ENCODE measurements around the gene CTBP2. TPM values are rescaled to one million over a fixed set of nuclear protein-coding genes. Genes with fewer than 3 reads are reported as not detected.

The CTBP2 gene
- total RNA-seq, 1 experiment from 2014 or later = 97.2 TPM

- H3K4me1 Mint-ChIP-seq (ENCODE audit: low read depth, unreplicated experiment) = no peaks in the 10 kb centered on the region
- DNase-seq = no peak
- POLR2A ChIA-PET = no interaction called here
- Histone ChIP-seq H3K27me3 (replicated peaks; ENCODE audit: control insufficient read depth, insufficient read depth, low read length) (no peaks in the 10 kb centered on the region), H3K9me3 (no peaks in the 10 kb centered on the region), H3K36me3 (ENCODE audit: control insufficient read depth, insufficient read depth, low read length) (no peaks in the 10 kb centered on the region), H3K4me3 (ENCODE audit: low read depth, low read length) (no peak overlapping the region), H3K4me1 (no peaks in the 10 kb centered on the region; the same call in 1 of the 2 replicates)
- no peak for TF ChIP-seq CTCF (IDR thresholded peaks at IDR 0.05; ENCODE audit: insufficient read depth in 1 of 2, low read depth in 1 of 2, low read length in 1 of 2, severe bottlenecking in 1 of 2, unreplicated experiment in 1 of 2)
- H3K27me3 Mint-ChIP-seq (ENCODE audit: insufficient read depth, unreplicated experiment) = no peaks in the 10 kb centered on the region
- H3K9me3 Mint-ChIP-seq (ENCODE audit: unreplicated experiment) = no peaks in the 10 kb centered on the region
- no peak overlapping the region for H3K4me3 Mint-ChIP-seq (ENCODE audit: unreplicated experiment)
- peaks cover 36% of the 10 kb centered on the region for H3K36me3 Mint-ChIP-seq (ENCODE audit: insufficient read depth, unreplicated experiment)
- no TSS peak for BruUV-seq (replicated peaks)
- intact Hi-C loops (cut with micrococcal nuclease; ENCODE audit: unreplicated experiment) = no loop called here
- CTCF ChIA-PET = no interaction called here
- no peak overlapping the region for H3K27ac Mint-ChIP-seq (ENCODE audit: unreplicated experiment)
These were observed 197.9 kb downstream of the CTBP2 start for GRCh38 chr10:124962421-124962820.

GRCh38 chr10:124961248-124961570 lies 199.2 kb downstream of the CTBP2 start:
- Histone ChIP-seq H3K36me3 (ENCODE audit: control insufficient read depth, insufficient read depth, low read length) (no peaks in the 10 kb centered on the region), H3K4me1 (no peaks in the 10 kb centered on the region; the same call in 1 of the 2 replicates), H3K4me3 (ENCODE audit: low read depth, low read length) (no peak overlapping the region), H3K9me3 (no peaks in the 10 kb centered on the region), H3K27me3 (replicated peaks; ENCODE audit: control insufficient read depth, insufficient read depth, low read length) (no peaks in the 10 kb centered on the region)
- H3K36me3 Mint-ChIP-seq (ENCODE audit: insufficient read depth, unreplicated experiment) = peaks cover 28% of the 10 kb centered on the region
- H3K9me3 Mint-ChIP-seq (ENCODE audit: unreplicated experiment) = no peaks in the 10 kb centered on the region
- no peak for TF ChIP-seq CTCF (IDR thresholded peaks at IDR 0.05; ENCODE audit: insufficient read depth in 1 of 2, low read depth in 1 of 2, low read length in 1 of 2, severe bottlenecking in 1 of 2, unreplicated experiment in 1 of 2)
- no peak overlapping the region for H3K27ac Mint-ChIP-seq (ENCODE audit: unreplicated experiment)
- no peak for DNase-seq
- ChIA-PET POLR2A (no interaction called here), CTCF (no interaction called here)
- H3K4me1 Mint-ChIP-seq (ENCODE audit: low read depth, unreplicated experiment) = no peaks in the 10 kb centered on the region
- H3K4me3 Mint-ChIP-seq (ENCODE audit: unreplicated experiment) = no peak overlapping the region
- BruUV-seq (replicated peaks) = no TSS peak
- intact Hi-C loops (cut with micrococcal nuclease; ENCODE audit: unreplicated experiment) = no loop called here
- no peaks in the 10 kb centered on the region for H3K27me3 Mint-ChIP-seq (ENCODE audit: insufficient read depth, unreplicated experiment)

- no TSS peak for BruUV-seq (replicated peaks)
- no peak overlapping the region for H3K27ac Mint-ChIP-seq (ENCODE audit: unreplicated experiment)
- DNase-seq = no peak
- H3K27me3 ChIP-seq (replicated peaks; ENCODE audit: control insufficient read depth, insufficient read depth, low read length) = no peaks in the 10 kb centered on the region
- no peak overlapping the region for H3K4me3 ChIP-seq (ENCODE audit: low read depth, low read length)
- ChIA-PET POLR2A (no interaction called here), CTCF (no interaction called here)
- H3K9me3 ChIP-seq = no peaks in the 10 kb centered on the region
- no peak overlapping the region for H3K4me3 Mint-ChIP-seq (ENCODE audit: unreplicated experiment)
- peaks cover 22% of the 10 kb centered on the region for H3K36me3 Mint-ChIP-seq (ENCODE audit: insufficient read depth, unreplicated experiment)
- intact Hi-C loops (cut with micrococcal nuclease; ENCODE audit: unreplicated experiment) = no loop called here
- no peaks in the 10 kb centered on the region; the same call in 1 of the 2 replicates for H3K4me1 ChIP-seq
- no peaks in the 10 kb centered on the region; the same call in 1 of the 2 replicates for H3K36me3 ChIP-seq (ENCODE audit: control insufficient read depth, insufficient read depth, low read length)
- TF ChIP-seq CTCF (IDR thresholded peaks at IDR 0.05; ENCODE audit: insufficient read depth in 1 of 2, low read depth in 1 of 2, low read length in 1 of 2, severe bottlenecking in 1 of 2, unreplicated experiment in 1 of 2) = no peak
- H3K9me3 Mint-ChIP-seq (ENCODE audit: unreplicated experiment) = no peaks in the 10 kb centered on the region
- no peaks in the 10 kb centered on the region for H3K27me3 Mint-ChIP-seq (ENCODE audit: insufficient read depth, unreplicated experiment)
- no peaks in the 10 kb centered on the region for H3K4me1 Mint-ChIP-seq (ENCODE audit: low read depth, unreplicated experiment)
These were observed 200.8 kb downstream of the CTBP2 start for GRCh38 chr10:124959564-124959963.
